Measurements from ENCODE around the gene GSTM3.

DNA sequence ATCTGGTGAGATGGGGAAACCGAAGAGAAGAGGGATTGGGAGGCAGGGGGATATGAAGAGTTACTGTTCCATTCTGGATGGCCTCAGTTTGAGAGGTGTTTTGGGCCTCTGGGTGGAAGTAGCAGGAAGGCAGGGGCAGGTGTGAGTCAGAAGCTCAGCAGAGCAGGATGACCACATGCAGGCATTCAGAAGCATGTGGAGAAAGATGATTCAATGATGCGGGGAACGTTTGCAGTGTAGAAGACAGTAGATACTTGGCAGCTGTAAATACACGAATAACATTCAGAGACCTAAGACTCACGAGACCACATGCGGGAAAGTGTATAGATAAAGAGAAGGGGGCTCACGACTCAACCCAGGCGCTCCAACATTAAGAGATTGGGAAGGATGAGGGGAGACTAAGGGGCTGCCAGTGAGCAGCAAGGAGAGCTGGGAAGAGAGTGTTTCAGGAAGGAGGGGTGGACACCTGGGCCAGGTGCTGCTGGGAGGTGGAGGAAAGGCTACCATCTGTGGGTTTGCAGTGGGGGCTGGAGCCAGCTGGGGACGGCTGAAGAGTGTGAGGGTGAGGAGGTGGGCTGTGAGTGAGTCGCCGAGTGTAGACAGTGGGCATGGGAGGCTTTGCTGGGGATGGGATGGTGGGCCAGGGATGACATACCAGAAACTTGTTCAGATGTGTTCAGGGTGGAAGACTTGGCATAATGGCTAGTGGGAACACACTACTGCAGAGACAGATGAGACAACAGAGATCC, 28.7 kb upstream of the GSTM3 start:
- TF ChIP-seq, protein P1, sequence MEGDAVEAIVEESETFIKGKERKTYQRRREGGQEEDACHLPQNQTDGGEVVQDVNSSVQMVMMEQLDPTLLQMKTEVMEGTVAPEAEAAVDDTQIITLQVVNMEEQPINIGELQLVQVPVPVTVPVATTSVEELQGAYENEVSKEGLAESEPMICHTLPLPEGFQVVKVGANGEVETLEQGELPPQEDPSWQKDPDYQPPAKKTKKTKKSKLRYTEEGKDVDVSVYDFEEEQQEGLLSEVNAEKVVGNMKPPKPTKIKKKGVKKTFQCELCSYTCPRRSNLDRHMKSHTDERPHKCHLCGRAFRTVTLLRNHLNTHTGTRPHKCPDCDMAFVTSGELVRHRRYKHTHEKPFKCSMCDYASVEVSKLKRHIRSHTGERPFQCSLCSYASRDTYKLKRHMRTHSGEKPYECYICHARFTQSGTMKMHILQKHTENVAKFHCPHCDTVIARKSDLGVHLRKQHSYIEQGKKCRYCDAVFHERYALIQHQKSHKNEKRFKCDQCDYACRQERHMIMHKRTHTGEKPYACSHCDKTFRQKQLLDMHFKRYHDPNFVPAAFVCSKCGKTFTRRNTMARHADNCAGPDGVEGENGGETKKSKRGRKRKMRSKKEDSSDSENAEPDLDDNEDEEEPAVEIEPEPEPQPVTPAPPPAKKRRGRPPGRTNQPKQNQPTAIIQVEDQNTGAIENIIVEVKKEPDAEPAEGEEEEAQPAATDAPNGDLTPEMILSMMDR (IDR thresholded peaks at IDR 0.05; ENCODE audit: low read length), result no peak
- no peak for TF ChIP-seq EZH2phosphoT487 (IDR thresholded peaks at IDR 0.05; ENCODE audit: low read length)

Data from MM.1S (cell line).